ENCODE measurements around the gene CBLN2. TPM values are rescaled to one million over a fixed set of nuclear protein-coding genes. Genes with fewer than 3 reads are reported as not detected.

The CBLN2 gene
- total and polyA plus RNA-seq, 2 donors from 2014 or later: 0.88 to 2.2 TPM

DNA sequence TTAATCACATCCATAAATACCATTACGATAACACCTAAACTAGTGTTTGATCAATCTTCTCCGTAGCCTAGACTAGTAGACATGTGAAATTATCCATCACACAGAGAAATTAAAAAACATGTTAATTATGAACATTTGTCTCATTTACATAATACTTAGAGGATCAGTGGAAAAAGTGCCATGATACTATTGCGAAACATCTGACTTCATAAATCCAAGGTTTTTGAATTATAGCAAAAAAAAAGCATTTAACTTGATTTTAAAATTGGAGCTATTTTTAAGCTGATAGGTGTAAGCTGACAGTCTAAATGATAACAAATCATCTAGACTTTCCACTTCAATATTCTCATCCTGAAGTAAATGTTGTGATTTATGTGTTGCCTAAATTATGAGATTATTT is 51.6 kb downstream of the CBLN2 start:
- H3K9ac ChIP-seq (ENCODE audit: low read length in 3 of 3): no peak overlapping the region
- no peaks in the 10 kb centered on the region for H3K36me3 ChIP-seq (ENCODE audit: control insufficient read depth in 2 of 3, insufficient read depth in 3 of 3, low read length in 3 of 3)
- intact Hi-C loops (cut with DNase I): no loop called here
- no peak overlapping the region for H3K4me3 ChIP-seq (ENCODE audit: low read length in 3 of 3)
- no peaks in the 10 kb centered on the region for H3K9me3 ChIP-seq (ENCODE audit: control insufficient read depth in 2 of 3, insufficient read depth in 1 of 3, low read length in 3 of 3)
- DNase-seq (no peak), FAIRE-seq (no peak)
- H3K27me3 ChIP-seq (ENCODE audit: control insufficient read depth, insufficient read depth, low read length): no peaks in the 10 kb centered on the region
- H3K4me1 ChIP-seq (ENCODE audit: control insufficient read depth in 2 of 3, insufficient read depth in 2 of 3, low read depth in 1 of 3, low read length in 3 of 3): no peaks in the 10 kb centered on the region
- TF ChIP-seq, protein P1, sequence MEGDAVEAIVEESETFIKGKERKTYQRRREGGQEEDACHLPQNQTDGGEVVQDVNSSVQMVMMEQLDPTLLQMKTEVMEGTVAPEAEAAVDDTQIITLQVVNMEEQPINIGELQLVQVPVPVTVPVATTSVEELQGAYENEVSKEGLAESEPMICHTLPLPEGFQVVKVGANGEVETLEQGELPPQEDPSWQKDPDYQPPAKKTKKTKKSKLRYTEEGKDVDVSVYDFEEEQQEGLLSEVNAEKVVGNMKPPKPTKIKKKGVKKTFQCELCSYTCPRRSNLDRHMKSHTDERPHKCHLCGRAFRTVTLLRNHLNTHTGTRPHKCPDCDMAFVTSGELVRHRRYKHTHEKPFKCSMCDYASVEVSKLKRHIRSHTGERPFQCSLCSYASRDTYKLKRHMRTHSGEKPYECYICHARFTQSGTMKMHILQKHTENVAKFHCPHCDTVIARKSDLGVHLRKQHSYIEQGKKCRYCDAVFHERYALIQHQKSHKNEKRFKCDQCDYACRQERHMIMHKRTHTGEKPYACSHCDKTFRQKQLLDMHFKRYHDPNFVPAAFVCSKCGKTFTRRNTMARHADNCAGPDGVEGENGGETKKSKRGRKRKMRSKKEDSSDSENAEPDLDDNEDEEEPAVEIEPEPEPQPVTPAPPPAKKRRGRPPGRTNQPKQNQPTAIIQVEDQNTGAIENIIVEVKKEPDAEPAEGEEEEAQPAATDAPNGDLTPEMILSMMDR (IDR thresholded peaks at IDR 0.05; ENCODE audit: borderline replicate concordance, extremely low read depth, insufficient read depth): no peak
- no peak overlapping the region for H3K27ac ChIP-seq (ENCODE audit: low read depth in 2 of 2, low read length in 2 of 2)

Data from kidney (tissue), 14 donors.